GM20431 (cell line): ENCODE measurements around the gene KRTAP19-1.
"Not testable (repeated sequence)": the region's sequence is repeated elsewhere in the genome, so short reads cannot be mapped to it uniquely, and the experiment has no call there.

Experiments used
- in situ Hi-C: fragments of 300-500 bp; cut with MseI, MboI; formaldehyde crosslinking; loops from one replicate; pipeline ENCODE4 v1.15.0; 2020; ENCODE audit warnings: low sequenced_read_pairs; ENCODE audit not compliant: unreplicated experiment

KRTAP19-1 gene

GRCh38 chr21:30480145-30480544 lies at the start of gene KRTAP19-1:
KRTAP19-1 (minus strand) TSS chr21:30480367; CDS start chr21:30480317, 50 bp downstream.
- in situ Hi-C loops = no loop called here

GRCh38 chr21:30518876-30519275 lies 38.7 kb upstream of the KRTAP19-1 start:
- in situ Hi-C loops = no loop called here

- in situ Hi-C loops = no loop called here
Observed at GRCh38 chr21:30515681-30516080, 35.5 kb upstream of the KRTAP19-1 start.

- in situ Hi-C loops = not testable (repeated sequence)
Observed at GRCh38 chr21:30505621-30506205, 25.5 kb upstream of the KRTAP19-1 start.

- in situ Hi-C loops = no loop called here
Observed at GRCh38 chr21:30502041-30502440, 21.9 kb upstream of the KRTAP19-1 start, which contains the start of gene KRTAP19-5. KRTAP19-5 (minus strand) TSS chr21:30502141; CDS start chr21:30502090, 51 bp downstream.

GRCh38 chr21:30497065-30497464 lies 16.9 kb upstream of the KRTAP19-1 start, which contains the start of gene KRTAP19-4:
KRTAP19-4 (minus strand) TSS chr21:30497165; CDS start chr21:30497110, 55 bp downstream.
- in situ Hi-C loops = no loop called here

GRCh38 chr21:30491963-30492428 lies 11.8 kb upstream of the KRTAP19-1 start, which contains the start of gene KRTAP19-3:
KRTAP19-3 (minus strand) TSS chr21:30492013; CDS start chr21:30491957, 56 bp downstream.
- in situ Hi-C loops = no loop called here

GRCh38 chr21:30487336-30487735 lies 7.2 kb upstream of the KRTAP19-1 start, which contains the start of gene KRTAP19-2:
KRTAP19-2 (minus strand) TSS chr21:30487436; CDS start chr21:30487348, 88 bp downstream.
- in situ Hi-C loops = no loop called here

GRCh38 chr21:30486180-30486579 lies 6.0 kb upstream of the KRTAP19-1 start:
- in situ Hi-C loops = no loop called here

GRCh38 chr21:30482130-30482529 lies 2.0 kb upstream of the KRTAP19-1 start:
- in situ Hi-C loops = no loop called here

- in situ Hi-C loops = no loop called here
Observed at GRCh38 chr21:30479259-30479658, 908 bp downstream of the KRTAP19-1 start.

- in situ Hi-C loops = no loop called here
Observed at GRCh38 chr21:30478004-30478403, 2.2 kb downstream of the KRTAP19-1 start.

GRCh38 chr21:30468900-30469714 lies 11.1 kb downstream of the KRTAP19-1 start:
- in situ Hi-C loops = no loop called here

GRCh38 chr21:30463713-30464112 lies 16.5 kb downstream of the KRTAP19-1 start:
- in situ Hi-C loops = no loop called here

GRCh38 chr21:30448514-30448913 lies 31.7 kb downstream of the KRTAP19-1 start:
- in situ Hi-C loops = no loop called here

- in situ Hi-C loops = no loop called here
Observed at GRCh38 chr21:30447056-30447455, 33.1 kb downstream of the KRTAP19-1 start.

GRCh38 chr21:30444204-30444603 lies 36.0 kb downstream of the KRTAP19-1 start:
- in situ Hi-C loops = no loop called here

GRCh38 chr21:30443226-30443625 lies 36.9 kb downstream of the KRTAP19-1 start:
- in situ Hi-C loops = no loop called here

GRCh38 chr21:30439975-30440374 lies 40.2 kb downstream of the KRTAP19-1 start, which contains the start of gene KRTAP15-1:
KRTAP15-1 (plus strand) TSS chr21:30440275; CDS start chr21:30440328, 53 bp downstream.
- in situ Hi-C loops = no loop called here

- in situ Hi-C loops = no loop called here
Observed at GRCh38 chr21:30437010-30437565, 43.1 kb downstream of the KRTAP19-1 start.
